ENCODE measurements around the gene TAL2.

DNA sequence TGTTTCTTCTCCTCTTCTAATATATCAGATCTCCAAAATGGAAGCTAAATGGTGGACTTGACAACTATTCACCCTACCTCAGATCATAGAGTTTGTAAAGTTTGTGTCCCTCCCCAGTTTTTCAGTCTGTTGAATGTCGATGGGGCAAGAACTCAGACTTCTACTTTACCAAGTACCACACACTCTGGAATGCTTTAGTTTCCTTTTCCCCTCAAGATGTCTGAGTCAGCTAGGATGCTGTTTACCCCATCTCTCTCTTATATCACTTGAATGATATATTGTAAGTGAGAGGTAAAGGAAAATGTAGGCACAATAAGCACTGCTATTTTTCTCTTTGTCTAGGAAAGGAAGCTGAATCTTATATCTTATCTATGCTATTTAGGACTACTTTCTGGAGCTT is 25.9 kb upstream of the TAL2 start:
- no peak for TF ChIP-seq POLR2A (IDR thresholded peaks at IDR 0.05)
- TF ChIP-seq, protein P1, sequence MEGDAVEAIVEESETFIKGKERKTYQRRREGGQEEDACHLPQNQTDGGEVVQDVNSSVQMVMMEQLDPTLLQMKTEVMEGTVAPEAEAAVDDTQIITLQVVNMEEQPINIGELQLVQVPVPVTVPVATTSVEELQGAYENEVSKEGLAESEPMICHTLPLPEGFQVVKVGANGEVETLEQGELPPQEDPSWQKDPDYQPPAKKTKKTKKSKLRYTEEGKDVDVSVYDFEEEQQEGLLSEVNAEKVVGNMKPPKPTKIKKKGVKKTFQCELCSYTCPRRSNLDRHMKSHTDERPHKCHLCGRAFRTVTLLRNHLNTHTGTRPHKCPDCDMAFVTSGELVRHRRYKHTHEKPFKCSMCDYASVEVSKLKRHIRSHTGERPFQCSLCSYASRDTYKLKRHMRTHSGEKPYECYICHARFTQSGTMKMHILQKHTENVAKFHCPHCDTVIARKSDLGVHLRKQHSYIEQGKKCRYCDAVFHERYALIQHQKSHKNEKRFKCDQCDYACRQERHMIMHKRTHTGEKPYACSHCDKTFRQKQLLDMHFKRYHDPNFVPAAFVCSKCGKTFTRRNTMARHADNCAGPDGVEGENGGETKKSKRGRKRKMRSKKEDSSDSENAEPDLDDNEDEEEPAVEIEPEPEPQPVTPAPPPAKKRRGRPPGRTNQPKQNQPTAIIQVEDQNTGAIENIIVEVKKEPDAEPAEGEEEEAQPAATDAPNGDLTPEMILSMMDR (IDR thresholded peaks at IDR 0.05): no peak
